Measurements from ENCODE around the gene SNX17. TPM values are rescaled to one million over a fixed set of nuclear protein-coding genes. Genes with fewer than 3 reads are reported as not detected.

SNX17 gene
- total RNA-seq, 4 donors from 2014 or later, result 71.6 to 97.7 (median 90.8) TPM

DNA sequence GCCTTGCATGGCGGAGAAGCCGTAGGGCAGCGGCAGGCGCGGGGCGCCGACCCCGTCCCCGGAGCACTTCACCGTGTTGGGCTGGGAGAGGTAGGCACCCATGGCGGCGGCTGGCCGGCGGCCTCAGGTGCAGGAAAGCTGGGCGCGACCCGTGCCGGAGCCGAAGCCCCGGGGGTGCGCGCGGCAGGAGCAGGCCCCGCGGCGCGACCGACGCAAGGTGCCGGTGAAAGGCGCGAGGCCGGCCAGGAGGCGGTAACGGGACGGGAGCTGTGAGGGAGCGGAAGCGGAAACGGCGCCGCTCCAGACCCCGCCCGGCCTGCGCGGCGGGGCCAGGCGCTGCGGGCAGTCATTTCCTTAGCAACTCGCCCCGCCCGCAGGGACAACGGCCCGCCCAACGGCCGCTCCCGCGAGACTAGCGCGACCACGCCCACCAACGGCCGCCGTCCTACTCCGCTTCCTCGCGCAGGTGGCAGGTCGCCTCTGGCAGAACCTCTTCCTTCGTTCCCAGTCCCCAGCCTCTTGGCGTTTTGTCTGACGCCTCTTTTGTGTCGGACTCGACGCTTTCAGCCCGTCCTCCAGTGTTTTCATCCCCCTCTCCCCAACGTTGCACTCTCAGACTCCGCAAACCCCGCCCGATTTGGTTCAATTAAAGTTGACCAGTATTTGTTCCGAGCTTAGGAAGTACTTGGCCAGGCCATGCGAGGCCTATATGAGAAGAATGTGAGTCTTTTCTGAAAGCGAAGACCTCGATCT is 39.1 kb downstream of the SNX17 start, which contains the start of gene PPM1G:
TSS of gene PPM1G (minus strand) at position 271 of the 753 bp plus-strand sequence. CDS start at position 102, 169 bp downstream.
- TF ChIP-seq CTCF (IDR thresholded peaks at IDR 0.05) (peak in 1 of 5 experiments; percentile 32), EP300 (IDR thresholded peaks at IDR 0.05) (peak in 1 of 2 donors; percentile 76), POLR2A (IDR thresholded peaks at IDR 0.05) (peak; percentile 3 to 52)
- H3K4me3 ChIP-seq, result peak within 1 kb of the TSS; percentile 78 to 99 (median 98)
- DNase-seq (ENCODE audit: low spot score in 2 of 2), result peak; percentile 82 to 89
- H3K27me3 ChIP-seq, result no peaks in the 10 kb centered on the region
- 1% methylated on average over 64 to 81 of the region's 82 CpGs for WGBS, 2 donors
- H3K36me3 ChIP-seq, result peaks cover 0 to 15% (median 0%) of the 10 kb centered on the region in 3 donors
- H3K4me1 ChIP-seq, result peaks cover 0 to 34% (median 6%) of the 10 kb centered on the region in 4 donors
- peak within 1 kb of the TSS; percentile 26 to 88 (median 81) for H3K27ac ChIP-seq
- H3K9me3 ChIP-seq, result no peaks in the 10 kb centered on the region

DNA sequence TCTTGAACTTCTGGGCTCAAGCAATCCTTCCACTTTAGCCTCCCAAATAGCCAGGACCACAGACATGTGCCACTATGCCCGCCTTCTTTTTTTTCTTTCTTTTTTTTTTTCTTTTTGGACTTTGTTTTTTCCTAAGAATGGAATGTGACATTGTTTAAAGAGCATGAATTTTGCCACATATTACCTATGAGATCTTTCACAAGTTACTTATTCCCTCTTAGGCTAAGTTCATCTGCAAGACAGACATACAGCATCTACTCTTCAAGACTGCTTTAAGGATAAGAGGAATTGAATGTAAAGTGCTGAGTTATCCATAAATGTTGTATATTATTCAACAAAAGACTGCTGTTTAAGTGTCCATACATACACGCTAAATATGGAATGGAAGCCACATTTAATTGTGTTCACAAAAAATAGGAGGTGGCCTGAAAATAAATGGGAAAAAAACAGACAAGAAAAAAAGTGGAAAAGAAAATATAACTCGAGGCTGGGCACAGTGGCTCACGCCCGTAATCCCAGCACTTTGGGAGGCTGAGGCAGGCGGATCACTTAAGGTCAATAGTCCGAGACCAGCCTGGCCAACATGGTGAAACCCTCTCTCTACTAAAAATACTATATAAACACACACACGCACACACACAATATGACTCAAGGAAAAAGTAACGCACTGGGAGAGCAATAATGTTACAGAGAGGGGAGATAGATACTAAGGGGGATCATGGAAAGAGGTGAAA is 42.2 kb downstream of the SNX17 start:
- Histone ChIP-seq H3K4me1 (peaks cover 0 to 18% (median 5%) of the 10 kb centered on the region in 4 donors), H3K27me3 (no peaks in the 10 kb centered on the region), H3K4me3 (no peak overlapping the region), H3K36me3 (no peaks in the 10 kb centered on the region), H3K9me3 (no peaks in the 10 kb centered on the region), H3K27ac (no peak overlapping the region)
- 86 to 88% methylated on average over 9 of the region's 9 CpGs for WGBS, 2 donors
- DNase-seq (ENCODE audit: low spot score in 2 of 2), result no peak
- TF ChIP-seq POLR2A (IDR thresholded peaks at IDR 0.05) (no peak), CTCF (IDR thresholded peaks at IDR 0.05) (no peak), EP300 (IDR thresholded peaks at IDR 0.05) (no peak)

DNA sequence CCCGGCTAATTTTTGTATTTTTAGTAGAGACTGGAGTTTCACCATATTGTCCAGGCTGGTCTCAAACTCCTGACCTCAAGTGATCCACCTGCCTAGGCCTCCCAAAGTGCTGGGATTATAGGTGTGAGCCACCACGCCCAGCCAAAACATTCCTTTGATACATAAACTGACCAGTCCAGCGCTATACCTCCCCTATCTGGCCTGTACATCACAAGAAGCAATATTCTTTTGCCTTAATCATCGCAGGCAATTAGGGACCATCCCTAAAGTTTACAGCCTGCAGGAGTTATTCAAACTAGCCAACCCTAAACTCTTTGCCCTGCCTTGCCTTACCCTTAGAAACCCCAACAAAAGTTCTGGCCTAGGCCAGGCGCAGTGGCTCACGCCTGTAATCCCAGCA is 45.7 kb downstream of the SNX17 start:
- Histone ChIP-seq H3K4me1 (no peaks in the 10 kb centered on the region), H3K36me3 (no peaks in the 10 kb centered on the region), H3K9me3 (no peaks in the 10 kb centered on the region), H3K27me3 (no peaks in the 10 kb centered on the region), H3K4me3 (no peak overlapping the region), H3K27ac (no peak overlapping the region)
- no peak for DNase-seq (ENCODE audit: low spot score in 2 of 2)
- 92% methylated on average over 6 of the region's 6 CpGs for WGBS, 2 donors
- TF ChIP-seq POLR2A (IDR thresholded peaks at IDR 0.05), result no peak
- TF ChIP-seq CTCF (IDR thresholded peaks at IDR 0.05), result no peak
- TF ChIP-seq EP300 (IDR thresholded peaks at IDR 0.05), result no peak

DNA sequence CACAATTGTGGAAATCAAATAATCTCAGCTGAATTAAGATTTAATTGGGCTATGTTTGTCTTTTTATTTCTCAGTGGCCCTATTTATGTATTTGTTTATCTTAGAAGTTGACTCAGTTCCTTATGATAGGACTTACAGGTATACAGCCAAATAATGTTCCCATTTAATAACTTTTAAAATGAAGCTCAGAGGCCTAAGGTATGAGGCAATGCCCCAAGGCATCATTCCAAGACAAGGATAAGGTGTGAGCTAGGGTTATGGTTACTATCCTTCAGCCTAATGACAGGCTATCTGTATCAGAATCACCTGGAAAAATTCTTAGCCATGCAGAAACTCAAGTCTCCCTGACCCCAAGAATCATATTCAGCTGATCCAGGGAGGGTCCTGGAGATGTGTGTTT is 50.6 kb downstream of the SNX17 start:
- Histone ChIP-seq H3K36me3 (no peaks in the 10 kb centered on the region), H3K27me3 (no peaks in the 10 kb centered on the region), H3K27ac (no peak overlapping the region), H3K9me3 (no peaks in the 10 kb centered on the region), H3K4me1 (no peaks in the 10 kb centered on the region), H3K4me3 (no peak overlapping the region)
- no peak for DNase-seq (ENCODE audit: low spot score in 2 of 2)
- TF ChIP-seq POLR2A (IDR thresholded peaks at IDR 0.05), result no peak
- TF ChIP-seq CTCF (IDR thresholded peaks at IDR 0.05), result no peak
- TF ChIP-seq EP300 (IDR thresholded peaks at IDR 0.05), result no peak
